CD4-positive, alpha-beta T cell treated with Interleukin-12 subunit alpha and Interleukin-12 subunit beta, for 1 hour (primary cell): ENCODE data around the gene INCA1.
A peak's percentile ranks its signal among the peaks of the same experiment; 100 is the strongest.
"Not testable (repeated sequence)": the region's sequence is repeated elsewhere in the genome, so short reads cannot be mapped to it uniquely, and the experiment has no call there.

ENCODE experiments used
- DNase-seq: peaks from one replicate; pipeline ENCODE4 v3.0.0-alpha.2; 2020

INCA1 gene

DNA sequence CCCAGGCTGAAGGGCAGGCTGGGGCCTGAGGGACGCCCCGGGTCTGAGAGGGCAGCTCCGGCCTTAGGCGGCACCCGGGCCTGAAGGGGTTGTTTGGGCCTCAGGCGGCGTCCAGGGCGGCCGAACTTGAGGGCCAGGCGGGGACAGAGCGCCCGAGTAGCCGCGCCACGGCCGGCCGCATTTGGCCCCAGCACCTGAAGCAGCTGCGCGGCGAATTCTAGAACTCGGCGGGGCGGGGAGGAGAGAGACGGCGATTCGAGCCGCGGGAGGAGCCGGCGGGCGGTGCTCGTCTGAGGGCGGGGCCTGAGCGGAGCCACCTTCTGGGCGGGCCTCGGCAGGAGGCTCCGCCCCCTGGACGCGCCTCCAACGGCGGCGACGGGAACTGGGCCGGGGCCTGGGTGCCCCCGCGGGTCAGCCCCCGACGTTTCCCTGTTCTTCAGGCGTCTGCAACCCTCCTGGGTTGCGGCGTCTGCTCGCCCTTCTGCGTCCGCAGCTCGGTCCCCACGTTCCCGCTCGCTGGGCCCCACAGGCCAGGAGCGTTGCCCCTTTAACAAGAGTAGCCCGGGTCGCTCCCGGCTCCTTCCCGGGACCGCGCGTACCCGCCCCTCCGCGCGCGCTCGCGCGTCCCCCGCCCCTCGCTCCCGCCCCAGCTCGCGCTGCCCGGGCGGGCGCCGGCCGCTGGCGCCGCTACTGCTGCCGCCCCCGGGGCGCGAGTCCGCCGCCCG, at the start of gene INCA1, which contains the start of gene KIF1C:
TSS of gene INCA1 (minus strand) at position 221 of the 725 bp plus-strand sequence. CDS start 3,085 bp downstream, outside the sequence.
TSS of gene KIF1C (plus strand) at position 649 of the 725 bp plus-strand sequence. CDS start 2,297 bp downstream, outside the sequence.
- DNase-seq = peak; percentile 93

GRCh38 chr17:5045496-5045895, 48.2 kb upstream of the INCA1 start:
- DNase-seq = no peak

- no peak for DNase-seq
Observed at GRCh38 chr17:5044630-5045029, 47.3 kb upstream of the INCA1 start.

GRCh38 chr17:5043524-5043923, 46.2 kb upstream of the INCA1 start:
- DNase-seq = no peak

- peak; percentile 46 for DNase-seq
Observed at GRCh38 chr17:5042157-5043022, 45.1 kb upstream of the INCA1 start.

DNA sequence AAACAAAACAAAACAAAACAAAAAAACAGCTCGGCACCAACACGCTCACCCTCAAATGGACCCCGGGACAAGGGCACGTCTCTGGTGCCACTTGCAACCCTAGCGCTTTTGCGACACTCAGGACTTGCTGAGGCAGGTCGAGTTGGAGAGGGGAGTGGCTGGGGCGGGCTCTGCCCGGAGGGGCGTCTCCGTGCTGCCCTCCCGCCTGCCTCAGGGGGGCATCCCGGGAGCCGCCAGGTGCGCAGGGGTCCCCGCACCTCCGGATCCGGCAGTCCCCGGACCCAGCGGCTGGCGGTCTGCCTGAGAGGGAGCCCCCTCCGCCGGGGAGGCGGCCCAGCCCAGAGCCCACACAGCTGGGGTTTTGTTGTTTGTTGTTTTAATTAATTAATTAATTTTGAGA, 38.0 kb upstream of the INCA1 start, which contains the start of gene SLC52A1:
TSS of gene SLC52A1 (minus strand) at position 112 of the 400 bp plus-strand sequence. CDS start 820 bp downstream, outside the sequence.
- DNase-seq = no peak

DNA sequence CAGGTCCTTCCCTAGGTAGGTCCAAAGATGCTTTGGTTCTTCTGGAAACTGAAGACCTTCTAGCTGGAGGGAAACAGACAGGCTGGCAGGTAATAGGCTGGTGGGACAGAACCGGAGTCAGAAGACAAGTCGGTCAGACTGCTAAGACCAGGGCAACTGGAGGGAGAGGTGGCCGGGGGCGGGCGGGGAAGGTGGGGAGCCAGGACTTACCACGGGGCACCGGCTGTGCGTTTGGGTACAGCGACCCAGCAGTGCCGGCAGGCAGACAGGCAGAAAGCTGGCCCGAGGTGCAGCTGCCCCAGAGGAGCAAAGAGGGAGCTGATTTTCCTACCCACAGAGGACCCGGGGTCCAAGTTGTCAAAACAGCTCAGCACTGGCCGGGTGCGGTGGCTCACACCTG, 37.3 kb upstream of the INCA1 start:
- DNase-seq = no peak

DNA sequence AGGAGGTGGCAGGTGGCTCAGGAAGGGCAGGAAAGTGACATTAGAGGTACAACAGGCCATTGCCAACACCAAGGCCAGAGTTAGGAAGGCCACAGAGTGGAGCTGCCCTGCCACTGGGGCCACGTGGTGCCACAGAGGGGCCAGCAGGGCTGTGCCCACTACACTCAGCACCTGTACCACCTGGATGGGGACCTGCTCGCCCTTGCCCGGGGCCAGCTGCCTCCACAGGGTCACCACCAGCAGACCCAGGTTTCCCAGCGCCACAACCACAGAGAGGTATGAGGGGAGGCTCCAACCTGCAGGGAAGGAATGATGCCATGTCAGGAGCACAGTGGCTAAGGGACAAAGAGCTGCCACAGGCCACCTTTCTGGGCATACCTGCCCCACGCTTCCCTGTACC, 36.7 kb upstream of the INCA1 start:
- no peak for DNase-seq

- no peak for DNase-seq
Observed at GRCh38 chr17:5033352-5034015, 36.2 kb upstream of the INCA1 start.

DNA sequence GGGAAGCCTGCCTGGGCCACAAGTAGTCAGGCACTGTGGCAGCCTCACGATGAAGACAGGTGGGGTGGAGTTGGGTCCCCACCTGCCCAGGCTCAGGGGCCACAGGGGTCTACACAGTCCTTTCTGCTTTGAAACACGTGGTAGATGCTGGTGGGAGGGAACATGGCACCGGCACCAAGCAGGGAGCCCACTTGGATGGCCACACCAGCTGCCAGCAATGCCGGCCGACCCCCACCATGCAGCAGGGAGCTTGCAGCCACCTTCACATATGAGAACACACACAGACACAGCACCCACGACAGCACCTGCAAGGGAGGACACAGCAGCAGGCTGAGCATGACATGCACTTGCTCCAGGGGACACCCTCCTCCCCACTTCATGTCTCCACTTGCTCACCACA, 35.5 kb upstream of the INCA1 start:
- no peak for DNase-seq

- peak; percentile 87 for DNase-seq
Observed at GRCh38 chr17:5031365-5032082, 34.2 kb upstream of the INCA1 start.

GRCh38 chr17:5030168-5030567, 32.8 kb upstream of the INCA1 start:
- DNase-seq = not testable (repeated sequence)

GRCh38 chr17:5027916-5028315, 30.6 kb upstream of the INCA1 start:
- no peak for DNase-seq

DNA sequence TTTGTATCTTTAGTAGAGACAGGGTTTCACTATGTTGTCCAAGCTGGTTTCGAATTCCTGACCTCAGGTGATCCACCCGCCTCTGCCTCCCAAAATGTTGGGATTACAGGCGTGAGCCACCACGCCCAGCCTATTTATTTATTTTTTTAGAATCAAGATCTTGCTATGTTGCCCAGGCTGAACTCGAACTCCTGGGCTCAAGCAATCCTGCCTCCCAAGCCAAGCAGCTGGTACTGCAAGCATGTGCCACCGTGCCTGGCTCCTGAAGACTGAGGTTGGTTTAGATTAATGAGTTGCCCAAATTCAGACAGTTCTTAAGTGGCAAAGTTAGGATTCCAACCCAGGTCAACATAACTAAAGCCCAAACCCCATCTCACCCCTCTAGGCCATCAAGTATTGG, 30.0 kb upstream of the INCA1 start:
- DNase-seq = no peak

GRCh38 chr17:5024604-5025003, 27.3 kb upstream of the INCA1 start:
- DNase-seq = no peak

DNA sequence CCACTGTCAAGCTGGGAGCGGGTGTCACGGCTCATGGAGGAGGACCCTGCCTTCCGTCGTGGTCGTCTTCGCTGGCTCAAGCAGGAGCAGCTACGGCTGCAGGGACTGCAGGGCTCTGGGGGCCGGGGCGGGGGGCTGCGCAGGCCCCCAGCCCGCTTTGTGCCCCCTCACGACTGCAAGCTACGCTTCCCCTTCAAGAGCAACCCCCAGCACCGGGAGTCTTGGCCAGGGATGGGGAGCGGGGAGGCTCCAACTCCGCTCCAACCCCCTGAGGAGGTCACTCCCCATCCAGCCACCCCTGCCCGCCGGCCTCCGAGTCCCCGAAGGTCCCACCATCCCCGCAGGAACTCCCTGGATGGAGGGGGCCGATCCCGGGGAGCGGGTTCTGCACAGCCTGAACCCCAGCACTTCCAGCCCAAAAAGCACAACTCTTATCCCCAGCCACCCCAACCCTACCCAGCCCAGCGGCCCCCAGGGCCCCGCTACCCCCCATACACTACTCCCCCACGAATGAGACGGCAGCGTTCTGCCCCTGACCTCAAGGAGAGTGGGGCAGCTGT, 26.3 kb upstream of the INCA1 start:
- DNase-seq = no peak

- DNase-seq = no peak
Observed at GRCh38 chr17:5022171-5022711, 24.9 kb upstream of the INCA1 start.

- no peak for DNase-seq
Observed at GRCh38 chr17:5020502-5021023, 23.2 kb upstream of the INCA1 start.

DNA sequence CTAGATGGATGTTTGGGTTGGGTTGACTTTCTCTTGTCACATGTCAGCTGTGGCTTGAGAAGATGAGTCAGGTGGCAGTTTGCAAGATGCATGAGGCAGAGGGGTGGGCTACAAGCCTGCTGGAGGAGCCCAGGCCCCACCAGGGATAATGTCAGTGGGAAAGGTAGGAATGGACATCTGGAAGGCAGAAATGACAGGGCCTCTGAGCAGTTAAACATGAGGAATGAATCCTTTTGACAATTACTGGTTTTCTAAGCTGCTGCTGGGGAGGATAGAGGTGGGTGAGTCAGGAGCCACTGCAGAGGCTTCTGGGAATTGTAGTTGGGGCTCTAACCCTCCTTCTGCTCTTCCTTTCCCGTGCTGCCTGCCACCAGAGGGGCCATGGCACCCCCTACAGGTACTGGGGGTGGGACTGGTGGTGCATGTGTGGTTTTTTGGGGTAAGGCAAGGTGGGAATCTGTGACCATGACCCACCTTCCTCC, 22.2 kb upstream of the INCA1 start:
- peak; percentile 38 for DNase-seq

DNA sequence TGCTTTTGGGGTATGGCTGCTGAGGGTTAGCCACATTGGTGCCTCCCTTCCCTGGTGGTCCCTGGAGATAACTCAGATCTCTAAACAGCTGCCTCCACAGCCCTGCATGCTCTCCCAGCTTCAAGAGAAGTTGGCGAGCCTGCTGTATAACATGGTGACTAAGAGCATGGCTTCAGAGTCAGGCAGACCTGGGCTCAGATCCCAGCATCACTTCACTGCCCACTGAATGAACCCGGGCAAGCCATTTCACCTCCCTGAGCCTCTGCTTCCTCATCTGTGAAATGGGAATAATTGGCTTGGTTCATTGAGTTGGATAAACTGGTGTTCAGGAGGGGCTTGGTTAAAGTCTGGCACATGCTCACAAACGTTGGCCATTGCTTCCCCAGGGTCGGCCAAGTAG, 17.0 kb upstream of the INCA1 start:
- no peak for DNase-seq

DNA sequence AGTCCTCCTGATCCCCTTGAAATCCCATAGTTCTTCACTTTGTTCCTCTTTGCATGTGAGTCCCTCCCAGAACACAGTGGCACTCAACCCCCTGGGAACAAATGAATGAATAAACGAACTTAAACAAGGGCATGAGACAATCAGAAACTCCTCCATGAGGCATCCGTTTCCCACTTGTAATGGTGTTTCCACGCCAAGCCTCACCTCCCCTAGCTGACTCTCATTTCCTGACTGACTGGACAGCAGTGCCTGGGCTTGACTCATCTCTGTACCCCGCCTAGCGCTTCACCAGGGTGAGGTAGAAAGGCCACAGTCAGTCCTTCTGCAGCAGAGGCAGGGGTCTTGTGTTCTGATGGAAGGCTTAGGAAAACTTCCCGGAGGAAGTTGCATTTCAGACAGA, 14.6 kb upstream of the INCA1 start:
- DNase-seq = no peak
